AG08396 (cell line): ENCODE data around the gene DAO.

Experiments used
- DNase-seq: peaks from one replicate; pipeline ENCODE4 v3.0.0; 2012; ENCODE audit warnings: low spot score, mixed read lengths

The DAO gene

DNA sequence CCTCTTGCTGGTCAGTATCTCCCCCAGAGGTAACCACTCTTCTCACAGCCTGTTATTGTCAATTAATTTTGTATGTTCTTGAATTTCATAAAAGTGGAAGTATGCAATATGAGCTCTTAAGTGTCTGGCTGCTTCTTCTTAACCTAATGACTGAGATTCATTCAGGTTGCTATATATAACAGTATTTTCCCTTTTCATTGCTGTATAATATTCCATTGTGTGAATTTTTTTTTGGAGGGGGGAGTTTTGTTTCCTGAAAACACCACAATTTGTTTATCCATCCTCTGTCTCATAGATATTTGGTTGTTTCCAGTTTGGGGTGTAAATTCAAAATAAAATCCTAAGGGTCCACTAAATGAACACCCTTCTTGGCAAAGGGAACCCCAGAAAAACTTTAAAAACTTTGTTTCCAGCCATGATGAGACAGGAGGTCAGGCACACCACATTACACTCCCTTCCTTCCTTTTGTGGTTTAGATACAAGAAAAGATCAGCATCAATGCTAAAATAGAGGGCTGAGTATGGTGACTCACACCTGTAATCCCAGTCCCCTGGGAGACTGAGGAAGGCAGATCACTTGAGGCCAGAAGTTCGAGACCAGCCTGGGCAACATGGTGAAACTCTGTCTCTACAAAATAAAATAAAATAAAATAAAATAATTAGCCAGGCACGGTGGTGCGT is 4.1 kb upstream of the DAO start:
- no peak for DNase-seq

DNA sequence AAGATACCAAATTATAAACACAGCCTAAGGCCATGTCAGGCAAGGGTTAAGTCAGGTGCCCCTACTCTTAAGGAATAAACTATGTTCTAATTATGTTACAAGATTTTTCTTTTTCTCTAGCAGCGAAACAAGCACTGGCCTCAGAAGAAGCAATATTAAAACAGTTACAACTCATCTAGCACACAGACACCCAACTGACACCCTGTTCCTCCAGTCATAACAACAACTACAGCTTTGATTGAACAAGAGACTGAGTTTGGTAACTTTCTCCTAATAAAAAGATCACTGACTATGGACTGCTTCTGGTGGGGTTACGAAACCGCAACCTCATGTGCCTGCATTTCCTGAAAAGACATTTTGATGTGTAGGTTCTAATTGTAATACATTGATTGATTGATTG is 3.3 kb upstream of the DAO start:
- no peak for DNase-seq

DNA sequence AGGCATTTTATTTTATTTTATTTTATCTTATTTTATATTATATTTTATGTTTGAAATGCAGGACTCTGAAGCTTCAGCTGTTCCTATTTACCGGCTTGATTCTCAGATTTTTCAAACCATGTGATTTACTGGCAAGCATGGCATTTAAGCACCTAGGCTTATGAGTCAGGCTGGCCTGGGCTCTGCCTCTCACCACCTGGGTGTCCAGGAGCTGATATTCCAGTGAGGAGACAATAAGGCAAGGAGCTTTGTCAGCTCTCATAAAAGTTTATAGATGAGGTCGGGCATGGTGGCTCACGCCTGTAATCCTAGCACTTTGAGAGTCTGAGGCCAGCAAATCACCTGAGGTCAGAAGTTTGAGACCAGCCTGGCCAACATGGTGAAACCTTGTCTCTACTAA is 2.1 kb downstream of the DAO start:
- DNase-seq, result no peak

DNA sequence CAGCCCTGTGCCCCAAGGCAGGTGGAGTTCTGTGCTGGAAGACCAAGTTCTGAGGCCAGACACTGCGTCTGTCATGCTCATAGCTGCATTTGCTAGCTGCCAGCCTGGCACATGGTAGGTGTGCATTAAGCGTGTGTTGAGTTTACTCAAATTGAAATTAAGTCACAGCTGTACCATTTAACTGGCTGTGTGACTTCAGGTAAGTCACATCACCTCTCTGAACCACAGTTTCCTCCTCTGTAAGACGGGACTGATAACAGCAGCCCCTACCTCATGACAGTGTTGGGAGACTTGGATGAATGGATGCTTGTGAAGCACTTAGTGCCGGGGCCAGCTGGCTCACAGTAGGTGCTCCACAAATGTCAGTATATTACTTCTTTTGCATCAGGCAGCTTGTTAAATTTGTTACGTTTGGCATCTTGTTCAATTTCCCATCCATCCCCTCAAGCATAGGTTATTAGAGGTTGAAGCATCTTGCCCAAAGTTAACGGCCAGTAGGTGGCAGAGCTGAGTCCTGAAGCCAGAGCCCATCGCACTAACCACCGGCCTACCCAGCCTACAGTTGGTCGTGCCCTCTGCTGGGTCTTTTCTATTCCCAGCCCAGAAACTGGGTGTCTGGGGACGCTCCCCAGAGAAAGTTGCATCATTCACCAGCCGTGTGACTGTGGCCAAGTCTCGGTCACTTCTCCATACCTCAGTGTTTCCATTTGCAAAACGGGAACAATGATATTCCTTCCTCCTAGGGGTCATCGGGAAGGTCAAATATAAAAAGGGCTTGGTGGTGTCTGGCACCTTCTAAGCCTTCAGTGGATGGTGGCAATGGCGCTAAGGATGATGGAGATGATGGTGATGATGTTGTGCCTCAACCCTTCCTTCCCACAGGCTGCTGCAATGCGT is 4.5 kb downstream of the DAO start:
- peak; percentile 25 for DNase-seq

DNA sequence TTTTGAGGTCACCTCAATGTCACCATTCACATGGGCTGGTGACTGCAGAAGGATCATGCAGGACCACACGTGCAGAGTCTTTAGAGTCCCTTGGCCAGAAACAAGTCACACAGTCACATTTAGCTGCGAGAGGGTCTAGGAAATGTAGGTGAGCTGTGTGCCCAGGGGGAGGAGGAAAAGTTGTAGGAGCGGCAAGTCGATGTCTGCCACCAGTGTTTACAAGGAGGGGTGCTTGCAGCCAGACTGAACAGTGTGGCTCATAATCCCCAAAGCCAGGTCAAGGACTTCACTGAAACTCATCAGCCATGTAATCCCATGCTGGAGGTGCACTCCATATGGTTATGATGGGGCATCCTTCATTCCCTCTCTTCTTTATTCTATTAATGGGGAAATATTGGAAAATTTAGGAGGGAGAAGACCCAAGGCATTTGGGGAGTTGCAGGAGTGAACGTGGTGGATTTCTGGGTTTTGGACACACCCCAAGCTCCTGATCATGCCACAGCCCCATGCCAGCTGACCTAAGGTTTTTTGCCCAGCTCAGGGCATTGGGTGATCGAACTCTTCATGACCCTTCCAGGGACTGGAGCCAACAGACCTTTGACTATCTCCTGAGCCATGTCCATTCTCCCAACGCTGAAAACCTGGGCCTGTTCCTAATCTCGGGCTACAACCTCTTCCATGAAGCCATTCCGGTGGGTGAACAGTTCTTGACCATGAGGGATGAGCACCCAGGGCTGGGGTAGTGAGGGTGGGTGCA is 7.2 kb downstream of the DAO start:
- DNase-seq, result no peak

DNA sequence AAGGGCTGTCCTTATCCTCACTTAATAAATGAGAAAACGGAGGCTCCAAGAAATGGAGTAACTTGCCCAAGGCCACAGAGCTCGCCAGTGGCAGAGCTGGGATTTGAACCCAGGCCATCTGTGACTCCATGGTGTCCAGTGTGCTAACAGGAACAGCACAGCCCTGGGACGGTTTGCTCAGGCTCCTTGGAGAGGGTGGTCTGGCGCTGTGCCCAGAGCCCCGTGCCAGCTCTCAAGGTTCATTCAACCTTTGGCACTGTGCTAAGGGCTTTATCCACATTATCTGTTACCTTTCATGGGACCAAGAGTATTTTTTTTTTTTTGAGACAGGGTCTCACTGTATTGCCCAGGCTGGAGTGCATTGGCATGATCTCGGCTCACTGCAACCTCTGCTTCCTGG is 8.1 kb downstream of the DAO start:
- no peak for DNase-seq

DNA sequence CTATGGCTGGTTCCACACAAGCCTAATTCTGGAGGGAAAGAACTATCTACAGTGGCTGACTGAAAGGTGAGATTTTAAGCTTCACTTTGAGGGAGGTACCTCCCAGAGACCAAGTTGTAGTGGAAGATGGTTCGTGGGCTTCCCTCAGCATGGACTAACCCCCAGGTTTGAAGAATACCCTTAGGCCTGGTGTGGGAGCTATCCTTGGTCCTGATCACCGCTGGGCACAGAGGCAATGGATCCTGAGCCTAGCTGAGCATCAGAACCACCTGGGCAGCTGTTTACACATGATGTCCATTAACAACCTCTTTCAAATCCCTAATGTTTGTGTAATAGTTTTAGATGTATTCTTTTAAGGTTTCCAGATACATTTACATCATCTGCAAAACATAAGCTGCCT is 10.3 kb downstream of the DAO start:
- peak; percentile 18 for DNase-seq

DNA sequence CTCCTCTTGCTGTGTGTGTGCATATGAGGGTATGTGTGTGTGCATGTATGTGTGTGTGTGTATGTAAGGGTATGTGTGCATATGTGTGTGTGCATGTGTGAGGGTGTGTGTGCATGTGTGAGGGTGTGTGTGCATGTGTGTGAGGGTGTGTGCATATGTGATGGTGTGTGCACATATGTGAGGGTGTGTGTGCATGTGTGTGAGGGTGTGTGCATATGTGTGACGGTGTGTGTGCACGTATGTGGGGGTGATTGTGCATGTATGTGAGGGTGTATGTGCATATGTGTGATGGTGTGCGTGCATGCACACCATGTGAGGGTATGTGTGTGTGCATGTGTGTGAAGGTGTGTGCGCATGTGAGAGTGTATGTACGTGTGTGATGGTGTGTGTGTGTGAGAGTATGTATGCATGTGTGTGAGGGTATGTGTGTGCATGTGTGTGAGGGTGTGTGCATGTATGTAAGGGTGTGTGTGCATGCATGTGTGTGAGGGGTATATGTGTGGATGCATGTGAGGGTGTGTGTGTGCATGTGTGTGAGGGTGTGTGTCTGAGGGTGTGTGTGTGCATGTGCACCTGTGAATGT is 15.4 kb downstream of the DAO start:
- no peak for DNase-seq

DNA sequence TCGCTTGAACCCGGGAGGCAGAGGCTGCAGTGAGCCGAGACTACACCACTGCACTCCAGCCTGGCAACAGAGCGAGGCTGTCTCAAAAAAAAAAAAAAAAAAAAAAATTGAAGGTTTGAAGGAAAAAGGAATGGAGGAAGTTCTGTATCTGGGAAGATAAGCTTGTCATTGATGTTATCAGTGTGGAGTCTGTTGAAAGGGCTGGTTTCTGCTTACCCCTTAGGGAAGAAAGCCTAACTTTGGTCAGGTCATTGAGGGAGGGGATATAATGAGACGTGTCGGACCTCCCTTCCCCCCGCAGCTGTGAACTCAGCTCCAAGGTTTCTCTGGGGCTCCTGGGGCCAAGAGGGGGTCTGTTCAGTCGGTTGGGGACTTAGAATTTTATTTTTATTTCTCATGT is 16.4 kb downstream of the DAO start:
- DNase-seq, result no peak

DNA sequence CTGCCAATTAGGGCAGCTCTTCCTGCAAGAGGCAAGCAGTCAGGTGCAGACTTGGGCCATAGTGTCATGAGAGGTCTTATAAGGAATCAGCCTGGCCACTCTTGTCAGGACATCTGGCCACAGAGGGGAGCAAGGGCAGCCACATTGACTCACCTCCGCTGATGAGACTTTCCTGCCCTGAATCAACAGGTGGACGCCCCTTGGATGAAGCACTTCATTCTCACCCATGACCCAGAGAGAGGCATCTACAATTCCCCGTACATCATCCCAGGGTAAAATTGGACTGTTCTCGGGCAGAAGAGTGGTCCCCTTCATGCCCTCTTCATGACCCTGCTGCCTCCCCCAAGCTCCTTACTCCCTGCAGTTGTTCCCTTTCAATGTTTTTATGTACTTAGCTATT is 16.9 kb downstream of the DAO start:
- no peak for DNase-seq

DNA sequence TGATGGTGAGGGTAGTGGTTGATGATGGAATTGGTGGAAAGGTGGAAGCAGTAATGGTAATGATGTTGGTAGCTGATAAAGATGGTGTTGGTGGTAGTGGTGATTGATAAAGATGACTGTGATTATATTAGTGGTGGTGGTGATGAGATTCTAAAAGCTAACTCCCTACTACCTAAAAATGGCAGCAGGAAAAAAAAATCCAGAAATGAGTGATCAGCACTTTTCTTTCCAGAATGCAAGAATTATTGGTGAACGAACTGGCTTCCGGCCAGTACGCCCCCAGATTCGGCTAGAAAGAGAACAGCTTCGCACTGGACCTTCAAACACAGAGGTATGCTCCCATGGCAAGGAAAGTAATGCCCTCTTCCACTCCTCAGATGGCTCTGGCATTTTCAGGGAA is 19.3 kb downstream of the DAO start:
- no peak for DNase-seq

DNA sequence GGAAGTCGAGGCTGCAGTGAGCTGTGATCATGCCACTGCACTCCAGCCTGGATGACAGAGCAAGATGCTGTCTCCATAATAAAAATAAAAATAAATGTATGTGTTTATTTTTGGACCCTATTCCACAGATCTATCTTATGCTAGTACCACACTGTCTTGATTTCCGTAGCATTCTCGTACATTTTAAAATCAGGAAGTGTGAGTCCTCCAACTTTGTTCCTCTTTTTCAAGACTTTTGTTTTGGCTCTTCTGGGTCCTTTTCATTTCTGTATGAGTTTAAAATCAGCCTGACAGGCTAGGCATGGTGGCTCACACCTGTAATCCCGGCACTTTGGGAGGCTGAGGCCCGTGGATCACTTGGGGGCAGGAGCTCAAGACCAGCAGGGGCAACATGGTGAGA is 25.8 kb downstream of the DAO start:
- DNase-seq, result no peak

DNA sequence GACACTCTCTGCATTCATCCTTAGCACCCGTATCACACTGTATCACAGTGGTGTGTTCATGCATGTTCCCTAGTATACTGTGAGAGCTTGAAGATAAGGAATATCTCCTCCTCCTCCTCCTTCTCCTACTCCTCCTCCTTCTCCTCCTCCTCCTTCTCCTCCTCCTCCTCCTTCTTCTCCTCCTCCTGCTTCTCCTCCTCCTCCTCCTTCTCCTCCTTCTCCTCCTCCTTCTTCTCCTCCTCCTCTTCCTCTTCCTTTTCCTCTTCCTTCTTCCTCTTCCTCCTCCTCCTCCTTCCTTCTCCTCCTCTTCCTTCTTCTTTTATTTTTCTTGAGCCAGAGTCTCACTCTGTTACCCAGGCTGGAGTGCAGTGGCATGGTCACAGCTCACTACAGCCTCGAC is 27.1 kb downstream of the DAO start:
- DNase-seq, result no peak

DNA sequence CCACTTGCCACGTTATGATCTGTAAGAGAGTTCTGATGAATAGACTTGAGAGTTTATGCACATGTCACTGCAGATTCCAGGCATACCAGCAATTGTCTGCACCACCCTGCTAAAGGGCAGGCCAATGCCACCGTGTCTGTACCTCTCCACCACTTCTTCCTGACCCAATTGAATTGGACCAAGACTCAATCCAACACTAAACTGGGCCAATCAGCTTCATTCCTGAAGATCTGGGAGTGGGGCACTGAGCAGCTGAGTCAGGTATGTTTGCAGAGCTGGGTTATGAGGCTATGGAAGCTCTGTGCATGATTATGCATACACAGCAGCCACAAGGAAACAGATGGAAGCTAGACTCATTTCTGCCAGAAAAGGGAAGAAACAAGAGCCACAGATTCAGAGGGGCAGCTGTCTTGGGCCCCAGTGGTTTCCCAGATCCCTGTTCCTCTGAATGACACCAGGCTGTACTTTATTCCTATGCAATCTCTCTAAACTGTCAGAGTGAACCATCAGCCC is 28.0 kb downstream of the DAO start:
- peak; percentile 16 for DNase-seq

DNA sequence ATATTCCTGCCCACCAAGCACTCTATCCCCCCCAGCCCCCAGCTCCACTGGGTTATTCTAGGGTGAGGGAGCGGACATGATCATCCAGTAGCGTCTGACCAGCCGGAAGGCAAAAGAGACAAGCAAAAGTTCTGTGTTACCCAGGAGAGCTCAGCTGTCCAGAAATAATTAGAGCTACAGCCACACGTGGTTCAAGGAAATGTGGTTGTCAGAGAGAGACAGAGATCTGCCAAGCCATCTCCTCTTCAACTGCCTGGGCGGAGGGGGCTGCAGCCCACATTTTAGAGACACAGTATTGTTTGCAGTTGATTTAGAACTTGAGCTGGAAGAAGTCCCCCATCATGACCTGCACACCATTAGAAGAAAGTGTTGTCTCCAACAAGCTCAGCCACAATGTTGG is 30.4 kb downstream of the DAO start:
- no peak for DNase-seq

DNA sequence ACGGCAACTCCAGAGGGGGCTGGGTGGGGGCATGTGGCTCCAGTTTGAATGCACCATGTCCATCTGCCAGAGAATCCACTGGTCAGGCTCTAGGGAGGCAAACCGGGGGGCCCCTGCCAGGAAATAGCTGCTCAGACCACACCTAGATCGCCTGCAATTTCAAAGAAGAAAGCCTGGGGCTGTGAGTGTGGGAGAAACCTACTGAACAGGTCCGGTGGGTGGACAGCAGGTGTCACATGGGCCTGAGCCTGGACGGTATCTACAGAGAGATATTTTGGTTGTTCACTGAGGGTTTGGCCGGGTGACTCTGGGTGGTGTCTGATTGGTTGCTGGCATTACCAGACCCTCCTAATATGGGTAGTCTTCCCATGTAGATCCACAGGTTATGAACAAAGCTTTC is 32.0 kb downstream of the DAO start:
- no peak for DNase-seq

DNA sequence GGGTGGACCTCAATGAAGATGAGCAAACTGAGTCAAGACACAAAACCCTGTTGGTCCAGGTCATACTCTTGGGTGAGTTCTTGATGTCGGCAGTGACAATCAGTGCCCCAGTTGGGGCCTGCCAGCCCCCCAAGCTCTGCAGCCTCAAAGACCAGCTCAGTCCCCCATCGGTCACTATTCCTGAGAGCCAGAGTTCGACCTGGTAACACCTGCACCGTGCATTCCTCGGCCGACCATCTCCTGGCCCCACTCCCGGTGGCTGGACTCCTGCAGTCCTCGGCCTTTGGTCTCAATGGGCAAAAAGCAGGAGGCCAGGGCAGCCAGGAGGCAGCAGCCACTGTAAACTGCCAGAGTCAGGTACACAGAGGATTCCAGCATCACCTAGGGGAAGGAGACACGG is 32.5 kb downstream of the DAO start:
- no peak for DNase-seq

DNA sequence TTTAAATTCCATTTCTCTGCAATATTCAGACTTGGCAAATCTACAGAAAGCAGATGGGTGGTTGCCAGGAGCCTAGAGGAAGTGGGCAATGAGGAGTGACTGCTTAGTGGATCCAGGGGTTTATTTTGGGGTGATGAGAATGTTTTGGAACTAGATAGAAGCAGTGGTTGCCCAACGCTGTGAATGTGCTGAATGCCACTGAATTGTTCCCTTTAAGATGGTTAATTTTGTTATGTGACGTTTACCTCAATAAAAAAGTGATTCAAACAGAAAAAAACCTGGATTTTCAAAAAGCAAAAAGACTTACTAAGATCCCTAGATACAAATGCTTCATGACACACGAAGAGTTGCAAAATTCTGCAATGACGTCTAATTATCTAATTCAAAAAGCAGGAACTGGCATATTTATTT is 34.2 kb downstream of the DAO start:
- DNase-seq, result no peak

DNA sequence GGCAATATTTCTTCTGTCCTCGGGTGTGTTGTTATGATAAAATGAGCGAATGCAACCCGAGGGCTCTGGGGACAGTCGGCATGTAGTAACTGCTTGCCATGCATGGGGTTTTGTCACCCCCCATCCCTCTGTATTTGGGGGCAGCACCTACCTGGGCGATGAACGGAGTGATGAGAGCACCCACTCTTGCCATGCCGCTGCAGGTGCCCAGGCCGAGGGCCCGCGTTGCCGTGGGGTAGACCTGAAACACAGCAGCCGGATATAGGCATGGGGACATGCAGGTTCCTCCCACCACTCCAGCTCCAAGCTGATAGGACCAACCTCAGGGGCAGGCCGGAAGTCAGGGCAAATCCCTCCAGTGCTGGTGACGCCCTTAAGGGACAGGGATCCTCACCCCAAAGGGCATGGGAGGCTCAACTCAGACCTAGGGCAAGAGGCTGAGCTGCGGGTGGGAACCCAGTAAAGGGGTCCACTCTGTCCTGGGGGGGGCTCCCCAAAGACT is 35.8 kb downstream of the DAO start:
- no peak for DNase-seq

DNA sequence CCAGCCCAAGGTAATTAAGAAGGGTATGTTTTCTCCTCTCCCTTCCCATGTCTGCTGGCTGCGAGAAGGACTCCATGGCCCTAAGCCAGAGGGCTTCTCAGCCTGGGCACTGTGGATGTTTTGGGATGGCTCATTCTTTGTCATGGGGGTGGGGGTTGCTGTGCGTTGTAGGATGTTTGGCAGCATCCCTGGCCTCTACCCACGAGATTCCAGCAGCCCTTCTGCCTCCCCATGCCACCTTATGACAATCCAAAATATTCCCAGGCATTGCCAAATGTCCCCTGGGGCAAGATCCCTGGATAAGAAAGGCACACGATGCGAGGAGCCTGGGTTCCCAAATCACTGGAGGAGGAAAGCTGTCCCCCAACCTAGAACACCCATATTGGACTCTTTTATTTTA is 36.4 kb downstream of the DAO start:
- no peak for DNase-seq

DNA sequence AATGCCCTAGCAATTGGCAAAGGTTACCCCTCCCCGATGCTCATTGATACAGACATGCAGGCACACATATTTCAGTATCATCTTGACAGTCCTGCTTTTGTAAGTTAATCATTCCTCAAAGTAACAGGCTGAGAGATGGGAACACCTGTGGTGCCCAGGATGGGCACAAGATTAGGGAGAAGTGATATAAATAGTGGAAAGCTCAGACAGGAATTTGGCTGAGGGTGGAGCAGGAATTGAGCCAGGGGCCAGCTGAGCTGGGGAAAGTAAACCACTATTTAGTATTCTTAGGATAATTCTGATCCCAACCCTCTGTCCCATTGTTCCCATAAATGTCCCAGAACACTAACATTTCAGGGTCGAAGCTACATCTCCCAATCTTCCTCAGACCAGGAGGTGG is 38.3 kb downstream of the DAO start:
- no peak for DNase-seq

DNA sequence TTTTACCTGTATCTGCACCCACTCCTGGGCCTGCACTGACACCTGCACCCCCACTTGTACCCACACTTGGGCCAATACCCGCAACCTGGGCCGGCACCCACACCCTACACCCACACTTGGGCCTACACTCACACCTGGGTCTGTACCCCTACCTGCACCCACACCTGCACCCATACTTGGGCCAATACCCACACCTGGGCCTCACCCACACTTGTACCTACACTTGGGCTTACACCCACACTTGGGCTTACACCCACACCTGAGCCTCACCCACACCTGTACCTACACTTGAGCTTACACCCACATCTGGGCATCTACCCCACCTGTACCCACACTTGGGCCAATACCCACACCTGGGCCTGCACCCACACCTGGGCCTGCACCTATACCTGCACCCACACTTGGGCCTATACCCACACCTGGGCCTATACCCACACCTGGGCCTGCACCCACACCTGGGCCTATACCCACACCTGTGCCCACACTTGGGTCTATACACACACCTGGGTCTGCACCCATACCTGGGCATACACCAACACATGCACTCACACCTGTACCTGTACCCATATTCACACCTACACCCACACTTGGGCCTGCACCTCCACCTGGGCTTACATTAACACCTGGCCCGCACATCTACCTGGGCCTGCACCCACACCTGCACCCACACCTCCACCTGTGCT is 39.2 kb downstream of the DAO start:
- no peak for DNase-seq
